Gastroesophageal sphincter (tissue), 2 donors: ENCODE data around the gene ACTR1A.

Source experiments
- EP300 ChIP-seq: sonication (generic); formaldehyde crosslinking; IDR thresholded peaks from one replicate; pipeline ENCODE4 v1.6.1; 2017; ENCODE audit warnings: antibody characterized with exemption, mild to moderate bottlenecking
- POLR2A ChIP-seq, 2 donors: fragments of 450-650 bp; IDR thresholded peaks; one replicate each; pipeline ENCODE4 v1.6.1; 2017; ENCODE audit warnings: antibody characterized with exemption in 2 of 2, mild to moderate bottlenecking in 2 of 2, moderate library complexity in 1 of 2

- no peak for TF ChIP-seq POLR2A (IDR thresholded peaks at IDR 0.05)
- no peak for TF ChIP-seq EP300
Observed at GRCh38 chr10:102431452-102432124, 70.9 kb downstream of the ACTR1A start.
